Stimulated activated CD4-positive, alpha-beta T cell treated with anti-CD3 and anti-CD28 coated beads, Interleukin-15, amount 100 ng/mL, for 1 hour (primary cell): Measurements from ENCODE around the gene HSFX3.
"Not testable (repeated sequence)": the region's sequence is repeated elsewhere in the genome, so short reads cannot be mapped to it uniquely, and the experiment has no call there.

Experiments used
- DNase-seq, 2 donors: peaks; one replicate each; pipeline ENCODE4 v3.0.0-alpha.2; 2020; ENCODE audit warnings: low read depth in 1 of 2, low spot score in 1 of 2

The HSFX3 gene

DNA sequence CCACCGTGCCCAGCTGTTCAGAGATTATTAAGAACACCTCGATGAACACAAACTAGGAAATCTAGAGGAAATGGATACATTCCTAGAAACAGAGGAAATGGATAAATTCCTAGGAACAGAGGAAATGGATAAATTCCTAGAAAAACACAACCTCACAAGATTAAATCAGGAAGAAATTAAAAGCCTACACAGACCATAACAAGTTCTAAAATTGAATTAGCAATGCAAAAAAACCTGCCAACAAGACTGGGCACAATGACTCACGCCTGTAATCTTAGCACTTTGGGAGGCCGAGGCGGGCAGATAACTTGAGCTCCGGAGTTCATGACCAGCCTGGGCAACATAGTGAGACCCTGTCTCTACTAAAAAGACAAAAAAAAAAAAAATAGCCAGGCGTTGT lies 31.5 kb downstream of the HSFX3 start:
- DNase-seq: no peak

DNA sequence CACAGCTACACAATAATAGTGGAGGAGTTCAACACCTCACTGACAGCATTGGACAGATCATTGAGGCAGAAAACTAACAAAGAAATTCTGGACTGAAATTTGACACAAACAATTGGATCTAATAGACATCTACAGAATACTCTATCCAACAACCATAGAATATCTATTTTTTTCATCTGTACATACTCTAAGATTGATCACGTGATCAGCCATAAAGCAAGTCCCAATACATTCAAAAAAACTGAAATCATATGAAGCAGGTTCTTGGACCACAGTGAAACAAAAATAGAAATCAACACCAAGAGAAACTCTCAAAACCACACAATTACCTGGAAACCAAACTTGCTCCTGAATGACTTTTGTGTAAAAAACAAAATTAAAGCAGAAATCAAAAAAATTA lies 32.4 kb downstream of the HSFX3 start:
- DNase-seq: no peak

DNA sequence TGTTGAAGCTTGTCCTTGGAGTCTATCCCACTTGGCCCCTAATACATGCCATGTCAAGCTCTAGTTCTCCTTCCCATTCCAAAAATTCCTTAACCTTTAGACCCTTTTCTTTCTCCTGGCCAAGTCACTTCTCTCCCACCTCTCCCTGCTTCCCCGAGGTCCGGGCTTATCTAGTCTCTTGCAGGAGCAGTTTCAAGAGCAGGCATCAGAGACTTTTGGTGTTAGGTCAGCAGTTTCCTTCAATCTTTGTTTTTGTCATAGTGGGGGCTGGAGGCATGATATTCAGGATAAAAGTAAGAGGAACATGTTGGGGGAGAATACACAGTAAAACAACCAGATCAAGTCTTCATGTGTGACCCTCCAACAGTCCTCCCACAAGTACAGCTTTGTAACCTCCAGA lies 33.1 kb downstream of the HSFX3 start:
- no peak for DNase-seq

DNA sequence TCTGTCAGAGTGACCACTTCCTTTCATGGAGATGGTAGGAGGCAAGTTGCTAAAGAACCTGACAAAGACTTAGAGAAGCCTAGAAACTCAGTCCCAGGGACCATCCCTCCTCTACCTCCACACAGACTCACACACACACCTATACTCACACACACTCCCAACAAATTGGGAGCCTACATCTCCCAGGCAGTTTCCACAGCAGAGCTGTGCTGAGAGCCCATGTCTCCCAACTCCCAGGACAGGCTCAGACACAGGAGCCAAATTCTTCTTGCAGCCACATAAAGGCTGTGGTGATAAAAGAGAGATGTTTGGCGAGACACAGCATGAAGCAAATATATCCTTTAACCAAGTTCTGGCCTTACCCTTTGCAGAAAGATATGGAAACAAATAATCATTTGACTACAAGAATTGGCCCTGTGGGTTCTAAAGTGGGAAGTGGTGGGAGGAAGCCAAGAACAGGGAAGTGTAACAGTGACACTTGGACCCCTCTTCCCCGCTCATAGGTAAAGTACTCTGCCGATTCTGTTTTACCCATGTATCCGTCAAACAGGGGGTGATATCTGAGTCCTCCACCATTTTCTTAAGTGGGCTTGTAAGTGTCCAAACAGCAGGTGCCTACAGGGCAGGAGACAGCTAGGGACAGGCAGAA lies 33.6 kb downstream of the HSFX3 start:
- no peak for DNase-seq

DNA sequence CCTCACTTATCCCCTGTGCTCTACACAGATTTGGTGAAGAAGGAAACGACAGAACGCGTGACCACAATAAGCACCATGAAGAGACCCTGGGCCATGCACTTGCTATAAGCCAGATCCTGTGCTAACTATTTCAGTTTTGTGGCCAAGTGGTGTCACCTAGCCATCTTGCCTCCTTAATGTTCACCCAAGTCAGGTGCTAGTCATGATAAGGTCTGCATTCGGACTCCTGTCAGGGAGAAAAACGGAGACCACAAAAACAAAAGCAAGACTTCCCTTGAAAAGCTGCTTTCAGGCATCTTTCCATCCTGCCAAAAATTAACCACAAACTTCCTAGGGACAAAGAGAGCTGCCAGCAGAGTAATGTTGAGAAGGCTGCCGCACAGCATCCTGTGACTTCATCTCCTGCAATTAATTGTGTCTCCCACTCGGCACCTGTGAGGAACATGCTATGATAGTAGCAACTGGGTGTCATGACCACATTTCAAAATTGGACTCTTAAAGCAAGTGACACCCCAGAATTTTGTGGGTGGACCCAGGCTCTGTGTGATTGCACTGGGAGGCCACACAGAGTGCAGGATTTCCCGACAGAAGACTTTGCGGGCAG lies 35.8 kb downstream of the HSFX3 start:
- DNase-seq: no peak

DNA sequence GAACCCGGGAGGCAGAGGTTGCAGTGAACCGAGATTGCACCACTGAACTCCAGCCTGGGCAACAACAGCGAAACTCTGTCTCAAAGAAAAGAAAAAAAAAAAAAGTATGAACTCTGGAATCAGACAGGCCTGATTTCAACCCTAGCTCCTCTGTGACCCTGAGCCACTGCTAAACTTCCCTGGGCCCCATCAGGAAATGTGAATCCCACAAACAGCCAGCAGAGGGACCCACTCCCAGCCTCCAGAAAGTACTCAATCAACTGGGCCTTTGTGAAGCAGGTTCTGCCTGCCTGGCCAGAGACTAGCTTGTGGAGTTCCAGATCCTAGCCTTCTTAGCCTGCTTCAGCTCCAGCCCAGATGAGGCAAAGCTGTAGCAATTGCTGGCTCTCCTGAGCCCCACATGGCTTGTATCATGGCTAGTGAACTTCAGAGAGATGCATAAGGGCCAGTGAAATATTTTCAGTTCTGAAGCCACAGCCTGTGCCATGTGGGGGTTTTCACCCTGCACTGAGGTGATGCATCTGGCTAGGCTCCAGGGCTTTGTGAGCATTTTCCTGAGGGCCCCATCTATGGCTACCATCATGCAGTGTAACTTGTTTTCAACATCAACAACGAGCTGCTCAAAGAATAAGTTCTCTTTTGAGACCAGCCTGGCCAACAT lies 37.4 kb downstream of the HSFX3 start:
- DNase-seq: peak; percentile 22 to 25

DNA sequence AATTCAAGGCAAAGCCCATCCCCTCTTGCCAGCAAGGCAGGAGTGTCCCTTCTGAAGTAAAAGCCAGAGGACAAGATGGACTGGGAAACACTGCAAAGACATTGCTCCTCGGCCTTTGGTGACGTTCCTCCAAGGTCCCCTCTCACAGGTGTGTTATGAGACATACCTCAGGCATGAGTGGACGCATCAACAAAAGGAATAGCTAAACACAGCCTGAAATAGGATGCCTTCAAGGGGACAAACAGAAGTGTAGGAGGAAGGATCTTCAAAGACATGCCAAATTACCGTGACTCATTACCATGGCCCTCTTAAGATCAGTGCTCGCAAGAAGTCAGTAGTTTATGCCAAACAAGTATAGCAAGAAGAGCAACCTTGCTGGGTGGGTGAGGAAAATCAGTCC lies 38.6 kb downstream of the HSFX3 start:
- no peak for DNase-seq

DNA sequence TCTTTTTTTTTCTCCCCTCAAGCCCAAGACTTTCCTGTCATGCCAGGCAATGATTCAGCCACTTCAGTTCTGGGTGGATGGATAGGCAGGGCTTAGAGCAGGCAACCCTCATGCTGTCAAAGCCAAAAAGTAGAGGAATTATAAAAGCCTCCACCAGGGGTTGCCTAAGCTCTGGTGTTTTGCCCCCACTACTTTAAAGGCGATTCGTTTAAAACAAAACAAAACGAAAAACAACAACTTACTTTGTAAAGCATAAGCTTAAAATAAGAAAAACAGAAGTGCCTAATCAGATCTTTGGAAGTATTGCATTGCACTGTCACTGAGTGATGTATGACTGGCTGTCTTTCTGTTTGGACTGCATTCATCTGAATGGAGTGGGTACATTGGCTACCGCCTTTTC lies 39.3 kb downstream of the HSFX3 start:
- DNase-seq: no peak

DNA sequence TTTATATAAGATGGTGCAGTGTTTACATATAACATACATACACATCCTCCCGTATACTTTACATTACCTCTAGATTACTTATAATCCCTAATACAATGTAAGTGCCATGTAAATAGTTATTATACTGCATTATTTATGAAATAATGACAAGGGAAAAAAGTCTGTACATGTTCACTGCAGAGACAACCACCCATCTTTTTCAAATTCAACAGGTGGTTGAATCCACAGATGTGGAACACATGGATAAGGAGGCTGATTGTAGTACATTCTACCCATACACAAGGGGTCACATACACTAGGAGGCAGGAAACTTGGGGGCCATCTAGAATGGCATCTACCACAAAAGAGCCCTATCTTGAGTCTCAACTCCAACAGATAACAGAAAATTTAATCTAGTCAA lies 41.3 kb downstream of the HSFX3 start:
- no peak for DNase-seq

DNA sequence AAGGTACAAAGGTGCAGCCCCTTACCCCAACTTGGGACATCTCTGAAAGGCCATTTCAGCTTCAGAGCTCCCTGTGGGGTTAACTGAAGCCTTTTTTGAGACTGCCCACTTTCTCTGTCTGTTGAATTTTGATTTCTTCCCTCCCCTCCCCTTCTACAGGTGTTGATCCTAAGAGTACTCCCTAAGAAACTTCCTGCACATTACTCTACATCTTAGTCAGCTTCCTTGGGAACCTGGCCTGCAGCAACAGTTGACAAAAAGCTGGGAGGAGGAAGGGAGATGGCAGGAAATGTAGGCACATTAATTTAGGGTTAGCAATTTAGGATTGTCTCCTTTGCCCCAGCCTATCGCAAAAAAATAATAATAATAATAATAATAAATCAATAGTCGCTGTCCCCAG lies 43.4 kb downstream of the HSFX3 start:
- DNase-seq: no peak

DNA sequence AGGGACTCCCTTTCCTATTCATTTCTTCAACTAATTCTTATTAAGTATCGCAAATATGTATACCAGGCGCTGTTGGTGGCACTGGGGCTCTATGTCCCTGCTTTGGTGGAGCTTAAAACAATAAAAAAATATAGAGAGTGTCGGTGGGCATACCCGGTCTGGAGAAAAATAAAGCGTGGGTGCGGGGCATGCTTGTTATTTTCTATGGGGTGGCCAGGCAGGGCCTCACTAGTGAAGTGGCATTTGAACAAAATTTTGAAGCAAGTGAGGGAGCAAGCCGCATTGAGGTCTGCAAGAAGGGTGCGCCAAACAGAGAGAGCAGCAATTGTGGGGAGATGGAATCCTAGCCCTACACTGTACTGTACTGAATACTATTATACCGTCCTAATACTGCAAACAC lies 44.1 kb downstream of the HSFX3 start:
- DNase-seq: no peak

DNA sequence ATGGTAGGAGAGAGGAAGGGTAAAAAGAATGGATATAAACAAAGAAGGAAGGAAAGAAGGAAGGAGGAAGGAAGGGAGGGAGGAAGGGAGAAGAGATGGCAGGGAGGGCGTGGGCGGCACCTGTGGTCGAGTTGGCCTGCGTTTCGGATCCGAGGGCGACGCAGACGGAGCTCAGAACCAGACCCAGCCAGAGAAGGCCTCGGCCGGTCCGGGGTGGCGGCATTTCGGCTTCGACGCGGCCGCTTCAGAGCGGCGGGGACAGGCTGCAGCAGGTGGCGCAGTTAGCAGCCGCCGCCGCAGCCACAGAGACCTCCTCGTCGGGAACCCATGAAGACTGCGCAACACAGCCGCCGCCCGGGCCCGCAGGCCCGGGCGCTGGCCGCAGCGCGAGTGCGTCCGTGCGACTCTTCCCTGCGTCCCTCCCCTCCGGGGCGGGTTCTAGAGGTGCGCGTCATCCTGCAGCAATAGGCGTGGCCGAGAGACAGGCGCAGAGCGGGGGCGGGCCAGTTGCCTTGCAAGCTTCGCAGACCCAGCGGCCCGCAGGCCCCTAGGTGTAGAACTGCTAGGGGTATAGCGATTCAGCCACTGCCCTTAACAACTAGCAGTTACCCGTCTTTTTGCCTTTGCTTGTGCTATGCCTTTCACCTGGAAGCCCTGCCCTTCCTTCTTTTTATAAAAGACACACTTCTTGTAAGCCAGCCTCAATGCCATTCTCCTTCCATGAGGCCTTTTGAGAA lies 44.6 kb downstream of the HSFX3 start, which contains the start of gene IDS:
Gene IDS, minus strand, starts transcription at position 392 of the 737 bp plus-strand sequence. Its CDS starts 169 bp downstream, at position 223.
- DNase-seq: peak; percentile 63 to 66

DNA sequence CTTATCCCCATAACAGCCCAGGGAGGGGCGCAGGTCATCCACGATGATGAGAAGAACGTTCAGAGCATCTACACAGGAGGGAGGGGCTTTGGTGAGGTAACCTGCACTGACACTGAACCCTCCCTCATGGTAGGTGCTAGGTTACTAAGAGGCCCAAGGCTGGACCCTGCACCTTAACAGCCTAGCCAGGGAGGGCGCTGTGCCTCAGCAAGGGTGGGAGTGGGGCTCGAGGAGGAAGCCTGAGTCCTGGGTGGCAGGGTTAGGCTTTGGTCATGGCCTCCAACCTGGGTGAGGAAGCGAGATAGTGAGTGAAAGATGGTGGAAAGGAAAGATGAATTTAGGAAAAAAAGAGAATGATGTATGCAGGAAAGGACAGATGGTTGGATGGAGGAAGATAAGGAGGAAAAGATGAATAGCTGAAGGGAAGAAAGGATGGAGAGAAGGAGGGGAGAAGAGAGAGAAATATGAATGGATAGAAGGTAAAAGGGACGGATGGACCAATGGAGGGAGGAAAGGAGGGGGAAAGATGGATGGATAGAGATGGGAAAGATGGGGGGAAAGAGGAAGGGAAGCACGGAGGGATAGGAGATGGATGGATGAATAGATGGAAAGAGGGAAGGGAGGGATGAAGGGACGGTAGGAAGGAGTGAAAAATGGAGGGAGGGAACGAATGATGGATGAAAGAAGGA lies 45.4 kb downstream of the HSFX3 start:
- peak; percentile 22 to 39 for DNase-seq

DNA sequence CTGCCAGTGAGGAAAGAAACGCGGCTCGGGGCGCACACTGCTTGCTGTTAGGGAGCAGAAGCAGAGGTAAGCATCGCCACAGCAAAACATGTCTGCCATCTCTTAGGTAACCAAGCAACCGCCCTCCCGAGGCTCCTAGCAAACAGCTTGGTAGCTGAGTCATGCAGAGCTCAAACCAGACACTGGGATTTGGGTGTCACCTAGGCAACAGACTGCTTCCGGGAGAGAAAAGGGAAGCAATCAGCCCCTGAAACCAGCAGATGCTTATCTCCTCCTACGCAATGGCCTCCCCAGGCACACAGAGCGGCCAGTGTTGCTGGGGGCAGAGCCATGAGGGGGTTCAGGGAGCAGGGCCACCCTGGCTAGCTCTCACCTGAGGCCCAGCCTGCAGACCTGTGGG lies 46.3 kb downstream of the HSFX3 start:
- peak; percentile 9 to 38 for DNase-seq

DNA sequence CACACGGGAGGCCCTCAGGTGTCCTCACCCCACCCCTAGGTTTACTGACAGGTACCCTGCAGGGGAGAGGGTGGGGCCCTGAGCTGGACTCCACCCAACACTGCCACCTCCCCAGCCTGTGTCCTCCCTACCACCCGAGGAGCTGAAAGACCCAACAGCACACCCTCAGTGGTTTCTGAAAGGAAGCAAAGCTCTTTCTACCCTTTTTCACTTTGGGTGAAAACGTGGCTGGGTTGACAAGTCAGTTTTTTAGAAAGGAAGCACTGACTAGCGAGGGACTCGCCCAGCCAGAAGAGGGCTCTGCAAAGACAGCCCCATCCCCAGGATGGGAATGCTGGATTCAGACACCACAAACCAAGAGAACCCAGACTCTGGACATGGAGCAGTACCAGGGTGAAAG lies 46.8 kb downstream of the HSFX3 start:
- DNase-seq: not testable (repeated sequence)

DNA sequence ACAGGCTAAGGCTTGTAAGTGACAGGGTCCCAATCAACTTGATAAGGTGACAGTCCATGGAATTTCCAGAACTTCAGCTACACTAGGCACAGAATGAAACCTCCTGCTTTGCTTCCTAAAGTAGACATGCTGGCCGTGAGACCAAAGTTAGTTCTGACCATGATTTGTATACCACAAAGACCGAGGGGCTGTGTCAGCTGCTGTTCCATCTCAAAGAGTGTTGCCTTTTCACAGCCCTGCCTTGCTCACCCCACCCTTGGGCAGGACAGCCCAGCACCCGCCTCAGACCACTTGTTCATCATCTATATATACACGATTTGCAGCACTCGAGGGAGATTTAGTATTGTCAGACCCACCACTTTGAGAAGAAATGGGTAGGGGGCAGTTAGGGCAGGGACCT lies 50.0 kb downstream of the HSFX3 start:
- DNase-seq: no peak

DNA sequence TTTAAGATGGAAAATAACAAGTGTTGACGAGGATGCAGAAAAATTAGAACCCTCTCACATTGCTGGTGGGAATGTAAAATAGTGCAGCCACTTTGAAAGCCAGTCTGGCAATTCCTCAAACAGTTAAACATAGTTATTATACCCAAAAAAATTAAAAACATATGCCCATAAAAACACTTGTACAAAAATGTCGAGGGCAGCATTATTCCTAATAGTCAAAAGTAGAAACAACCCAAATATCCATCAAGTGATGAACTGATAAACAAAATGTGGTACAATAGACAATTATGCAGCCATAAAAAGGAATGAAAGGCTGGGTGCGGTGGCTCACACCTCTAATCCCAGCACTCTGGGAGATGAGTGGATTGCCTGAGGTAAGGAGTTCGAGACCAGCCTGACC lies 51.0 kb downstream of the HSFX3 start:
- DNase-seq: no peak
